ENCODE results near the gene AMFR.

Gene AMFR

GRCh38 chr16:56425439-56425832, at the start of gene AMFR:
Gene AMFR (minus strand): TSS chr16:56425545. CDS start chr16:56425327, 218 bp downstream.
- peak; percentile 88 for DNase-seq (ENCODE audit: low spot score)

GRCh38 chr16:56470666-56471065, 45.3 kb upstream of the AMFR start:
- DNase-seq (ENCODE audit: low spot score): no peak

- no peak for DNase-seq (ENCODE audit: low spot score)
These were observed 44.9 kb upstream of the AMFR start for GRCh38 chr16:56470232-56470631.

- DNase-seq (ENCODE audit: low spot score): no peak
These were observed 44.4 kb upstream of the AMFR start for GRCh38 chr16:56469748-56470147.

- DNase-seq (ENCODE audit: low spot score): no peak
These were observed 43.5 kb upstream of the AMFR start for GRCh38 chr16:56468800-56469199.

GRCh38 chr16:56466344-56466743, 41.0 kb upstream of the AMFR start:
- DNase-seq (ENCODE audit: low spot score): no peak

- no peak for DNase-seq (ENCODE audit: low spot score)
These were observed 37.8 kb upstream of the AMFR start for GRCh38 chr16:56463153-56463552.

- DNase-seq (ENCODE audit: low spot score): no peak
These were observed 36.9 kb upstream of the AMFR start for GRCh38 chr16:56462064-56462796.

- DNase-seq (ENCODE audit: low spot score): no peak
These were observed 34.8 kb upstream of the AMFR start for GRCh38 chr16:56460101-56460500.

- DNase-seq (ENCODE audit: low spot score): no peak
These were observed 32.7 kb upstream of the AMFR start for GRCh38 chr16:56457927-56458470.

- peak; percentile 75 for DNase-seq (ENCODE audit: low spot score)
These were observed 26.7 kb upstream of the AMFR start for GRCh38 chr16:56451753-56452689.

- DNase-seq (ENCODE audit: low spot score): peak; percentile 100
These were observed 25.8 kb upstream of the AMFR start, which contains the start of the genes NUDT21 and OGFOD1 for GRCh38 chr16:56450986-56451752. Gene NUDT21 (minus strand): TSS chr16:56451332. CDS start chr16:56451202, 130 bp downstream. Gene OGFOD1 (plus strand): TSS chr16:56451554. CDS start chr16:56451613, 59 bp downstream.

GRCh38 chr16:56450275-56450985, 25.1 kb upstream of the AMFR start:
- DNase-seq (ENCODE audit: low spot score): peak; percentile 11

- DNase-seq (ENCODE audit: low spot score): no peak
These were observed 22.7 kb upstream of the AMFR start for GRCh38 chr16:56448005-56448404.

GRCh38 chr16:56447286-56447685, 21.9 kb upstream of the AMFR start:
- DNase-seq (ENCODE audit: low spot score): no peak

GRCh38 chr16:56438038-56438437, 12.7 kb upstream of the AMFR start:
- no peak for DNase-seq (ENCODE audit: low spot score)

GRCh38 chr16:56436258-56436657, 10.9 kb upstream of the AMFR start:
- DNase-seq (ENCODE audit: low spot score): no peak

- no peak for DNase-seq (ENCODE audit: low spot score)
These were observed 2.7 kb upstream of the AMFR start for GRCh38 chr16:56428091-56428490.

- DNase-seq (ENCODE audit: low spot score): no peak
These were observed 1.2 kb upstream of the AMFR start for GRCh38 chr16:56426585-56426984.

GRCh38 chr16:56424791-56425438, 430 bp downstream of the AMFR start:
- peak; percentile 26 for DNase-seq (ENCODE audit: low spot score)

GRCh38 chr16:56424404-56424764, 961 bp downstream of the AMFR start:
- no peak for DNase-seq (ENCODE audit: low spot score)

All from germinal center (tissue), 1 donor.